B cell (primary cell): Measurements from ENCODE around the gene KIF11. TPM values are rescaled to one million over a fixed set of nuclear protein-coding genes. Genes with fewer than 3 reads are reported as not detected.

Experiments used
- ATAC-seq: fragments of 200-7000 bp; cut with Tn5 transposase; one replicate; pipeline ENCODE4 v1.10.0; 2021; ENCODE audit warnings: low read depth, mild to moderate bottlenecking, moderate number of reproducible peaks, moderate library complexity
- CTCF ChIA-PET: fragments of 350-600 bp; sonication (Branson Sonifier 250); formaldehyde crosslinking; loops from one replicate; lab custom pipeline; 2021; ENCODE audit warnings: antibody characterized with exemption, inconsistent platforms; lab: Charles Lee
- POLR2A ChIA-PET: fragments of 350-600 bp; sonication (Branson Sonifier 250); formaldehyde crosslinking; loops from one replicate; lab custom pipeline; 2021; ENCODE audit warnings: antibody characterized with exemption; lab: Charles Lee
- DNase-seq: peaks from one replicate; pipeline ENCODE4 v3.0.0; 2013
- H2AFZ ChIP-seq: 2 replicates; pipeline ENCODE4 v1.6.1; 2012; ENCODE audit warnings: mild to moderate bottlenecking, low read depth, low read length; ENCODE audit not compliant: insufficient read depth, poor library complexity, severe bottlenecking
- H3K27ac ChIP-seq, 2 donors: 1 replicate in 1 of 2; 2 replicates in 1 of 2; pipeline ENCODE4 v1.5.1; 2012 to 2013; ENCODE audit warnings: low read length in 2 of 2, mild to moderate bottlenecking in 2 of 2, moderate library complexity in 1 of 2
- H3K27me3 ChIP-seq, 4 experiments: fragments of 200-600 bp in 1 of 4; sonication (generic) in 1 of 4; replicated peaks in 1 of 4; 1 replicate in 2 of 4; 2 replicates in 2 of 4; pipeline versions ENCODE4 v1.6.1 to v1.7.0; 2013 to 2016; ENCODE audit warnings: low read length in 3 of 4, mild to moderate bottlenecking in 2 of 4, mixed read lengths in 1 of 4, moderate library complexity in 1 of 4; ENCODE audit not compliant: insufficient read depth in 4 of 4, control insufficient read depth in 3 of 4; ENCODE audit errors: control extremely low read depth in 1 of 4
- H3K36me3 ChIP-seq, 2 experiments: replicated peaks in 1 of 2; 1 replicate in 1 of 2; 2 replicates in 1 of 2; pipeline versions ENCODE4 v1.6.1 to v1.7.1; 2013; ENCODE audit warnings: low read length in 1 of 2; ENCODE audit not compliant: insufficient read depth in 2 of 2, control insufficient read depth in 1 of 2; ENCODE audit errors: control extremely low read depth in 1 of 2, extremely low read depth in 1 of 2
- H3K4me1 ChIP-seq, 2 donors: fragments of 200-600 bp in 1 of 2; sonication (generic) in 1 of 2; 1 replicate in 1 of 2; 2 replicates in 1 of 2; pipeline versions ENCODE4 v1.5.1 to v1.6.1; 2013 to 2017; ENCODE audit warnings: low read length in 2 of 2; ENCODE audit not compliant: control insufficient read depth in 2 of 2, insufficient read depth in 2 of 2
- H3K4me2 ChIP-seq: replicated peaks from 2 replicates; pipeline ENCODE3; 2012; ENCODE audit warnings: mild to moderate bottlenecking, low read depth, low read length; ENCODE audit not compliant: poor library complexity, severe bottlenecking
- H3K4me3 ChIP-seq, 5 experiments: fragments of 200-600 bp in 1 of 5; sonication (generic) in 1 of 5; 1 replicate in 3 of 5; 2 replicates in 2 of 5; pipeline versions ENCODE4 v1.5.1 to v1.7.0; 2011 to 2016; ENCODE audit warnings: low read length in 4 of 5, mild to moderate bottlenecking in 4 of 5, low read depth in 2 of 5, control low read depth in 1 of 5, moderate library complexity in 1 of 5; ENCODE audit not compliant: insufficient read depth in 1 of 5; ENCODE audit errors: control extremely low read depth in 1 of 5, extremely low read depth in 1 of 5
- H3K79me2 ChIP-seq: fragments of 200-600 bp; sonication (generic); one replicate; pipeline ENCODE4 v1.6.0; 2016; ENCODE audit warnings: low read length; ENCODE audit not compliant: control insufficient read depth, insufficient read depth
- H3K9ac ChIP-seq: fragments of 200-600 bp; sonication (generic); 2 replicates; pipeline ENCODE4 v1.6.1; 2017; ENCODE audit warnings: mild to moderate bottlenecking, low read length, moderate library complexity
- H3K9me3 ChIP-seq, 3 donors: one replicate each; pipeline versions ENCODE4 v1.6.1 to v1.7.1; 2013; ENCODE audit warnings: low read length in 2 of 3; ENCODE audit not compliant: control insufficient read depth in 2 of 3, insufficient read depth in 1 of 3; ENCODE audit errors: control extremely low read depth in 1 of 3
- H4K20me1 ChIP-seq: 2 replicates; pipeline ENCODE4 v1.6.0; 2012; ENCODE audit warnings: mild to moderate bottlenecking, low read length; ENCODE audit not compliant: insufficient read depth, control insufficient read depth, poor library complexity, severe bottlenecking
- H3K27ac Mint-ChIP-seq: one replicate; pipeline ENCODE4 v1.8.0; 2021; ENCODE audit warnings: mixed read lengths
- H3K27me3 Mint-ChIP-seq: one replicate; pipeline ENCODE4 v1.8.0; 2021; ENCODE audit warnings: mixed read lengths
- H3K4me1 Mint-ChIP-seq: one replicate; pipeline ENCODE4 v1.8.0; 2021; ENCODE audit warnings: mixed read lengths
- H3K4me3 Mint-ChIP-seq: one replicate; pipeline ENCODE4 v1.8.0; 2021; ENCODE audit warnings: mixed read lengths
- H3K9me3 Mint-ChIP-seq: one replicate; pipeline ENCODE4 v1.8.0; 2022; ENCODE audit warnings: mixed read lengths; ENCODE audit not compliant: insufficient read depth
- CTCF ChIP-seq: fragments of 200-600 bp; IDR thresholded peaks from one replicate; pipeline ENCODE4 v1.8.0; 2022; ENCODE audit warnings: antibody characterized with exemption, mild to moderate bottlenecking
- EZH2 ChIP-seq: IDR thresholded peaks from 2 replicates; pipeline ENCODE4 v1.6.1; 2012; ENCODE audit warnings: borderline replicate concordance, low read depth, mild to moderate bottlenecking, moderate library complexity, low read length; ENCODE audit not compliant: insufficient read depth, poor library complexity, severe bottlenecking
- WGBS: methylation state at CpG from one replicate; pipeline ENCODE4 v1.1.5; 2013; ENCODE audit warnings: missing lambda C conversion rate; ENCODE audit not compliant: insufficient coverage; 5-methylcytosine and 5-hydroxymethylcytosine counted together
- intact Hi-C: fragments of 100-400 bp; cut with micrococcal nuclease; formaldehyde crosslinking; loops from one replicate; pipeline ENCODE4 v1.10.0; 2022
- polyA plus RNA-seq: library from polyadenylated mRNA; depleted of rRNA; stranded (reverse); fragments of >200 nt; gene quantifications from 2 replicates; pipeline ENCODE4 v1.2.3, GENCODE V29; 2012
- total RNA-seq, 2 donors: library from RNA; stranded (reverse); fragments of 120-200 nt in 1 of 2; gene quantifications; 1 replicate in 1 of 2; 2 replicates in 1 of 2; pipeline versions ENCODE4 v1.2.3 to v1.2.4, GENCODE V29; 2013 to 2022

Gene KIF11
- total and polyA plus RNA-seq, 2 donors (not counting 1 experiment from before 2014, with no cell fraction given): 0.64 to 1.8 TPM

- H2AFZ ChIP-seq: peak overlapping the region; percentile 83
- under 1% methylated on average over 70 of the region's 73 CpGs for WGBS
- ATAC-seq (peak; percentile 18), DNase-seq (peak; percentile 83)
- ChIA-PET POLR2A (interaction anchor here (0.6 to 5.3 kb wide), 19 partner anchors 10 to 158 kb away, joined by 3 to 77 read pairs (median 9); partner anchors contain the start of genes EXOC6, IDE and KIF11), CTCF (interaction anchor here (0.8 to 8.1 kb wide), 24 partner anchors 9 to 190 kb away, joined by 3 to 73 read pairs (median 5); partner anchors contain the start of gene EXOC6)
- H3K9me3 ChIP-seq: peaks cover 0 to 7% (median 0%) of the 10 kb centered on the region in 3 donors
- peak overlapping the region; percentile 82 to 95 (median 87) for H3K4me3 ChIP-seq
- H3K27me3 Mint-ChIP-seq: no peaks in the 10 kb centered on the region
- H3K4me3 Mint-ChIP-seq: peak overlapping the region; percentile 96
- H3K4me2 ChIP-seq: peak overlapping the region; percentile 94
- H3K9me3 Mint-ChIP-seq: peaks cover 7% of the 10 kb centered on the region
- H3K27ac ChIP-seq: peak overlapping the region; percentile 89 to 90
- TF ChIP-seq EZH2 (no peak), CTCF (no peak)
- no peaks in the 10 kb centered on the region for H3K27me3 ChIP-seq
- intact Hi-C loops: loop anchor here (1.0 to 5.0 kb wide), 3 partner anchors 99 to 398 kb away; partner anchors contain the start of genes CPEB3, EXOC6 and MARCHF5
- H3K4me1 Mint-ChIP-seq: peaks cover 54% of the 10 kb centered on the region
- peaks cover 65% of the 10 kb centered on the region for H3K79me2 ChIP-seq
- H3K9ac ChIP-seq: peak overlapping the region; percentile 87
- H3K27ac Mint-ChIP-seq: peak overlapping the region; percentile 98
- H3K4me1 ChIP-seq: peaks cover 28 to 32% of the 10 kb centered on the region in 2 donors
- H3K36me3 ChIP-seq: peaks cover 16 to 36% of the 10 kb centered on the region in 2 experiments
- peaks cover 4% of the 10 kb centered on the region for H4K20me1 ChIP-seq
Observed at GRCh38 chr10:92690211-92690914, 97.4 kb downstream of the KIF11 start.
